ENCODE measurements around the gene ATG9B.
"Not testable (repeated sequence)": the region's sequence is repeated elsewhere in the genome, so short reads cannot be mapped to it uniquely, and the experiment has no call there.

The ATG9B gene

DNA sequence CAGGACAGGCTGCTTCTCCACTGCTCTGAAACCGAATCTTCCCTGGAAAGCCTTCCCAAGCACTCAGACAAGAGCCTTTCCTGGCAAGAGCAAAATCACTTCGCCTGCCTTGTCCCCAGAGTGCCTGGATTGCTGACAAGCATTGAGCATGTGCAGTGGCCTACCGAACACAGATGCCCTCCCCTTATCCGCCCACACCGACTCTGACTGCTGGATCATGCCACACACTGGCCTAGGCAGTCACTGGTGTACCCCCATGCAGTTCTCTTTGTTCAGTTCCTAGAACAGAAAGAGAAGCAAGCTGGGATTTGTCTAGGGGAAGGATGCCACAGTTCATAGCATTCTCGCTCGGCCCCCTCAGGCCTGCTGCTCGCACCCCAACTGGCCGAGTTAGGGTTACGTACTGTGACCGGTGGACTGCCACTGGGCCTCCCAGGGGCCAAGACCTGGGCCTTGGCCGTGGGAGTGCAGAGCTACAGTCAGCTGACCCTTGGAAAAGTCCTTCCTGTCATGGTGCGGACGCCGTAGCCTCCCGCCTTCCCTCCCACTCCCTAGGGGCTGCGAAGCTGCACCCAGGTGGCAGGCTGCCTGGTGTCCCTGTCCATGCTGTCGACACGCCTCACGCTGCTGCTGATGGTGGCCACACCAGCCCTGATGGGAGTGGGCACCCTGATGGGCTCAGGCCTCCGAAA lies 10.9 kb upstream of the ATG9B start:
- DNase-seq: no peak

DNA sequence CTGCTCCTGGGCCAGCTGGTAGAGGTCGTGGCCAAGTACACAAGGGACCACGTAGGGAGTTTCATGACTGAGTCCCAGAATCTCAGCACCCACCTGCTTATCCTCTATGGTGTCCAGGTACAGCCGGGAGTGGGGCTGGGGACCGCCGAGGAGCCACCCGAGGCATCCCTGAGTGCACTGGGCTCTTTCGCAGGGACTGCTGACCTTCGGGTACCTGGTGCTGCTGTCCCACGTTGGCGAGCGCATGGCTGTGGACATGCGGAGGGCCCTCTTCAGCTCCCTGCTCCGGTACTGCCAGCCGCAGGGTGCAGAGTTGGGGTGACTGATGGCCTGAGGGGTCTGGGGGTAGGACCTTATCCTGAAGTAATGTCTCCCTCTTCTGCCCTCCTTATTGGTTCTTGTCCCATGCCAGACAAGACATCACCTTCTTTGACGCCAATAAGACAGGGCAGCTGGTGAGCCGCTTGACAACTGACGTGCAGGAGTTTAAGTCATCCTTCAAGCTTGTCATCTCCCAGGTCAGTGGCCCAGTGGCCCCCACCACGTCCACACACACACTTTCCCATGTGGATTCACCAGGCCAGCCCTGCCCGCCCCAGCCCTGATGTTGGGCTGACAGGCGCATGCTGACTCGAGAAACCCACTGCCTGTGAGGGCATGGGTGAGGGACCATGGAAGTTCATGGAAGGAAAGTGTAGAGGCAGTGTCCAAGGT lies 10.2 kb upstream of the ATG9B start:
- no peak for DNase-seq

DNA sequence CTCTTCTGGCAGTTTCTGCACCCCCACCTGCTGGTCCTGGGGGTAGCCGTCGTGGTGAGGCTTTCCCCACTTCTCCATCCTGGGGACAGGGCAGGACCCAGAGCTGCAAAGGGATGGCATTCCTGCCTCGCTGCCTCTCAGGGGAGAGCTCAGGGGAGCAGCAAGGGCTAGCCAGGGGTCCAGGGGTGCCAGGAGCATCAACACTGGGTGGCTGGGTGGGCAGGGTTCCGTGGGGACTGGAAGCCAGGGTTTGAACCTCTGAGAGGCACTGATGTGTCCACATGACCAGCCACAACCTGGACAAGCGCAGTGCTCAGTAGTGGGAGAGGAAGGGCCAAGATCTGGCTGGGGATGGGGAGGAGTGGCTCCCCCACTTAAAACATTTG lies 9.6 kb upstream of the ATG9B start:
- no peak for DNase-seq

DNA sequence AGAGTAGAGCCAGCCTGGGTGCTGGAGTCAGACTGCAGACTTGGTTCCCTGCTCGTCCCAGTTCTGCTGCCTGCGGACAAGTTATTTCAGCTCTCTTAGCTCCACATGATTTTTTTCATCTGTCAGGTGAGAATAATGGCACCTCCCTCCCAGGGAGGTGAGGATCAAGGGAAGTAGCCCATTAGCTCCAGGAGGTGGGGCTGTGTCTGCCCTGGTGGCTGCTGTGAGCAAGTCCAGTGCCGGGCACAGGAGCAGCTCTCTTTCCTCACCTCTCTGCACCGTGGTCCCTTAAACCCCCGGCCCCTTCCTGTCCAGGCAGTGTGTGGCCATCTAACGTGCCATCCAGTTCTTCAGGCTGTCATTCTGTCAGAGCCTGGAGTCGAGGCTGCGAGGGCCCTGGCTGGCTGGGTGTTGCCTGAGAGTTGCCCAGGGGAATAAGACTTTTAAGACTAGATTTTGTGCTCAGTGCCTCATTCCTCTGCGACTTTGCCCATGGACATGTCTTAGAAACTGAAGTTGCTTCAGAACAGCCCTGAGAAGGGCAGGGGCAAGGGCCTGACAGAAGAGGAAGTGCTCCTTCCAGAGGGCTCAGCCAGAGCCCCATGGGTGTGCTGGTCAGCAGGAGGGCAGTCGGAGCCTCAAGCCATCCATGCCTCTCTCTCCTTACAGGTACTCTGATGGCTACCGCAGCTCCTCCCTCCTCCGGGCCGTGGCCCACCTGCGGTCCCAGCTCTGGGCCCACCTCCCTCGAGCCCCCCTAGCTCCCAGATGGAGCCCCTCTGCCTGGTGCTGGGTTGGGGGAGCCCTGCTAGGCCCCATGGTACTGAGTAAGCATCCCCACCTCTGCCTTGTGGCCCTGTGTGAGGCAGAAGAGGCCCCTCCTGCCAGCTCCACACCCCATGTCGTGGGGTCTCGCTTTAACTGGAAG lies 8.9 kb upstream of the ATG9B start:
- DNase-seq: no peak

DNA sequence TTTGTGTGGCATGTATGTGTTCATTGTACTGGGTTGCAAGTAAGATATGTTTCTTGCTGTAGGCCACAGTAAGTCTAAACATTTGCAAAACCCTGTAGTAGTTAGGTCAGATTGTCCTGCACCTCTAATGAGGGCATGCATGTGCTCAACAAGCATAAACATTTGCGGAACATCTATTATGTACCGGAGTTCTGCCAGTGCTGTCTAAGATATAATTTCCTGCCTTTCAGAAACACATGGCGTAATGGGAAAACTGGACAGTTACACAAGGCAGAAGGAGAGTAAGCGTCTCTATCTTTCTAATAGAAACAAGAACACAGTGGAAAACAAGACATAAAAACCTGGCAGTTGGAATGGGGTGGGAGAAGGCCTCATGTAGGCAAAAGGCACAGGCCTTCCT lies 6.7 kb upstream of the ATG9B start:
- no peak for DNase-seq

DNA sequence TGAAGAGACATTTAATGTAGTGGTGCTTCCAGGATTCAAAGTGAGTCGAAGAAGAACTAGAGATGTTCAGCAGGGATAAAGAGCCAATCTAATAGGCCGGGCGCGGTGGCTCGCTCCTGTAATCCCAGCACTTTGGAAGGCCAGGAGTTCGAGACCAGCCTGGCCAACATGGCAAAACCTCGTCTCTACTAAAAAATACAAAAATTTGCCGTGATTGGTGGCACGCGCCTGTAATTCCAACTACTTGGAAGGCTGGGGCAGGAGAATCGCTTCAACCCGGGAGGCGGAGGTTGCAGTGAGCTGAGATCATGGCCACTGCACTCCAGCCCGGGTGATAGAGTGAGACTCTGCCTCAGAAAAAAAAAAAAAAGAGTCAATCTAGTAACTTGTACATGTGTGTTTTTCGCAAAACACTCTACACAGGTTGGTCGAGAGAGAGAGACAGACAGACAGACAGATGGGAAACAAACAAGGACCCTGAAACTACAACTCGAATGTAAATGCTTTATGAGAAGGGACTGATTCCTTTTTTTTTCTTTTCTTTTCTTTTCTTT lies 4.7 kb upstream of the ATG9B start:
- no peak for DNase-seq

DNA sequence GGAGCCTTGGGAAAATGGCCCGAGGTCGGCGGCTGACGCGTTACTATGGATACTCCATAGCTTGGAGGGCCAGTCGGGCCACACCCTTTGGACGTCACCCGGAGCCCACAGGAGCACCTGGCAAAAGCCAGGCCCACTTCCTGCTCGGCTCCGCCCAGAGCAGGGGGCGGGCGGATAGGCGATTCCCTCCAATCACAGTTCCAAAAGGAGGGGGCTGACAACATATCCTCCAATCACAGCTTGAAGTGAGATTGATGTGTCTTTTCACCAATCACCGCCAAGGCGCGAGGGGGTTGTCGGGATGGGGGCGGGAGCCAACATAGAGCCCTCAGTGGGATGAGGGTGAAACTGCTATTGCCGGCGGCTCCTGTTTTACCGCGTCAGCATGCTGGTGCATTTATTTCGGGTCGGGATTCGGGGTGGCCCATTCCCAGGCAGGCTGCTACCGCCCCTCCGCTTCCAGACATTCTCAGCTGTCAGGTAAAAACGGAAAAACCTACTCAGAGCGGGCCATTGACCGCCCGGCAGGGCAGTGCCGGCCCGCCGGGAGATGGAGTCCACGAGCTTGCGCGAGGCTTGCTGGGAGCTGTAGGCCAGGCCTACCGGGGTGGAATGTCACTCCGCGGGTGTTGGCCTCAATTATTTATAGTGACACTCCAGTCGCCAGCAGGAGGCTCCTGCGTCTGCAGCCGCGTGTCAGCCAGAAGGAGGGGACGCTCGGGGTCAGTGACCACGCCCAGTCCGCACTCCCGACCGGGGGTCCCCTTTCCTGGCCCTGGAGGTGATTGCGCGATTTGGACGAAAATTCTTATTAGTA lies 4.0 kb upstream of the ATG9B start, which contains the start of gene ABCB8:
Gene ABCB8 (plus strand): TSS at position 320 of the 817 bp plus-strand sequence. CDS start 66 bp downstream, at position 386.
- DNase-seq: peak; percentile 95 to 99

DNA sequence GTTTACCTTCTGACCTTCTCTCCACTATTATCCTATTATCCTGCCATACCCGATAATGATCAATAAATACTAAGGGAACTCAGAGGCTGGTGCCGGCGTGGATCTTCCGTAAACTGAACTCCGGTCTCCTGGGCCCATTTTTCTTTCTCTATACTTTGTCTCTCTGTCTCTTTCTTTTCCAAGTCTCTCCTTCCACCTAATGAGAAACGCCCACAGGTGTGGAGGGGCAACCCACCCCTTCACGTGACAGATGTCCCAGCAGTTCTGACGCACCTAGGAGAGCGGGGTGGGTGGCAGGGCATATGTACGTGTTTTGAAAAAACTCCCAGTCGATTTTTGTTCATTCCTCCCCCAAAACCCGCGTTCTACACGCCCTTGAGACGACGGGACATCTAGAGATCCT lies 3.4 kb upstream of the ATG9B start:
- DNase-seq: not testable (repeated sequence)

DNA sequence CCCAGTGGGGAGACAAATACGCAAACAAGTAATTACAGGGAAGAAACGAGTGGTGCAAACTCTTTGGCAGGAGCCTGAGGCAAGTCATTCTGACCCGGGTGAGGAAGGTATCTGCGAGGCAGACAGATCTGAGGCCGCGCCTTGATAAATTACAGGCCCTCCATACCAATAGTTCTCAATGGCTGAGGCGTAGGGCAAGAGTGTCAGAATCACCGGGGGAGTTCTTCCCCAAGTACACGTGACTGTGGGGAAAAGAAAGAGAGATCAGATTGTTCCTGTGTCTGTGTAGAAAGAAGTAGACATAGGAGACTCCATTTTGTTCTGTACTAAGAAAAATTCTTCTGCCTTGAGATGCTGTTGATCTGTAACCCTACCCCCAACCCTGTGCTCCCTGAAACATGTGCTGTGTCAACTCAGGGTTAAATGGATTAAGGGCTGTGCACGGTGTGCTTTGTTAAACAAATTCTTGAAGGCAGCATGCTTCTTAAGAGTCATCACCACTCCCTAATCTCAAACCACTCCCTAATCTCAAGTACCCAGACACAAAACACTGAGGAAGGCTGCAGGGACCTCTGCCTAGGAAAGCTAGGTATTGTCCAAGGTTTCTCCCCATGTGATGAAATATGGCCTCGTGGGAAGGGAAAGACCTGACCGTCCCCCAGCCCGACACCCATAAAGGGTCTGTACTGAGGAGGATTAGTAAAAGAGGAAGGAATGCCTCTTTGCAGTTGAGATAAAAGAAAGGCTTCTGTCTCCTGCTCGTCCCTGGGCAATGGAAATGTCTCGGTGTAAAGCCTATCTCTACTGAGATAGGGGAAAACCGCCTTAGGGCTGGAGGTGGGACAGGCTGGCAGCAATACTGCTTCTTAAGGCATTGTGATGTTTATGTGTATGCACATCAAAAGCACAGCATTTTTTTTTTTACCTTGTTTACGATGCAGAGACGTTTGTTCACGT lies 2.8 kb upstream of the ATG9B start:
- not testable (repeated sequence) for DNase-seq

DNA sequence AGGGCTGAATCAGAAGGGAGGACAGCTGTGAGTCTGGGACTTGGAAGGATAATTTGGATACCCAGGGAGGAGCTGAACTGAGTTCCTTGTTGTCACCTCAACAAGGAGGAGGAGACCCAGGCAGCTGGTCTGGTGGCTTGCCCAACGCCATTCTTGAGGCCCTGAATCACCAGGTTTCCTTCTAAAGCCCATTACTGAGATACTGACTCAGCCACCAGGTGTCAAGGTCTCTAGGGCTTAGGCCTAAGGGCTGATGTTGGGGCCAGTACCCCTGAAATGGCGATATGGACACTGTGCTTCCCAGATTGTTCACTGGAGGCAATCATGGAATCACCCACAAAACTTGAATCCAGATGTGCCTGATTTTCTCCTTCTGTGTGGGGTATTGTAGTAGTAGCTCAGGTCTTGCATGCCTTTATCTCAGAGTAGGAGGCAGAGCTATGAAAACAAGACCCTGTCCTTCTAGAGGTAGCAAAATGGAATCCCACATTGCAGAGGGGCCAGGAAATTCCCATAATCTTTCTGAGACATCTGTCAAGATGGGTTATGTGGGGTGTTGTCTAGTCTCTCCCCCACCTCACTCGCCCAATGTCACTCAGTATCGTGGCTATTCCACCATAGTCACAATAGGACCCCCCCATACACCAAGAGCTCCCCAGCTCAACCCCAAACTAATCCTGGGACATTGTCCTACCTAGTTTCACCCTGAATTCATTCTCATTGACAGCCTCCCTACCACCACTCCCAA lies 1.8 kb upstream of the ATG9B start:
- no peak for DNase-seq

DNA sequence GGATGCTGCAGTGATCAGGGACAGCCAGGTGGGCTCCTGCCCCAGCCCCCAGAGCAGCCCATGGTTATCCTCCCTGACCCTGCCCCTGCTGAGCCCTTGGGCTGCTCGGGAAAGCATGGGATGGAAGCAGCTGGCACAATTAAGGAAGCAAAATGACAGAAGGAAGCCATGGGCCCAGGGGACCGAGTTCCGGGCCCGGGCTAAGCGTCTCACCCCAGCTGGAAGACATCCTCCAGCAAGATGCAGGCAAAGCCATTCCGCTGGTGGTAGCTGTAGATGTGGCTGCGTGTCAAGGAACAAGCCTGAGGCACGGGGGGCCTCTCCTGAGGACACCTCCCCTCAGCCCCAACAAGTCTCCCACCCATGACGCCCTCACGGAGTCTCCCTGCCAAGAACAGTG lies 1.1 kb downstream of the ATG9B start:
- no peak for DNase-seq

DNA sequence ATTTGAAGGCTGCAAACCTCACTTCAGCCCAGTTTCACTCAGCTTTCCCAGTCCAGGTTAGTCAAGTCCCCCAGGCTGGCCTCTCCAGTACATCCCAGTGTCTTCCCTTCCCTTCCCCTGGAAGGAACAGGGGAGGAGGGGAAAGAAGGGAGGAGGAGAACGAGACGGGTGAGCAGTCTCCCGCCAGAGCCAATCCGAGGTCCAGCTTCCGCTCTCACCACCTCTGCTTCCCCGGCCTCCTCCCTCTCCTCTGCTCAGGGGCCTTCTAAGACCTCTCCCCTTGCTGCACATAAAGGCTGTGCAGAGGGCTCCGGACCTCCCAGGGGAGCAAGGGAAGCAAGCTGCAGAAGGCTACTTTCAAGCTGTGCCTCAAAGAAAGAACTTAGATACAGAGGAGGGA lies 4.1 kb downstream of the ATG9B start:
- DNase-seq: no peak

DNA sequence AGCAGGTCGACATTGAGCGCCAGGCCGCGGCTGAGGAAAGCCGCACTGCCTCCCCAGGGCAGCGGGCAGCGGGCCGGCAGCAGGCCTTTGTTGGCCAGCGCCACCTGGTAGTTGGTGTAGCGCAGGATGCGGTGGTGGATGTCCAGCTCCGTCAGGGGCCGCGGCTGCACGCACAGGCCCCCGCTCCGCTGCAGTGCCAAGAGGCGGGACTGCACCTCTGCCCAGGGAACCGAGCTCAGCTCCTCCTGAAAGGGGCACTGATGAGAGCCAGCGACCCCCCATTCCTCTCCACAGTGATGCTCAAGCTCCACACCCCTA lies 5.2 kb downstream of the ATG9B start:
- no peak for DNase-seq

DNA sequence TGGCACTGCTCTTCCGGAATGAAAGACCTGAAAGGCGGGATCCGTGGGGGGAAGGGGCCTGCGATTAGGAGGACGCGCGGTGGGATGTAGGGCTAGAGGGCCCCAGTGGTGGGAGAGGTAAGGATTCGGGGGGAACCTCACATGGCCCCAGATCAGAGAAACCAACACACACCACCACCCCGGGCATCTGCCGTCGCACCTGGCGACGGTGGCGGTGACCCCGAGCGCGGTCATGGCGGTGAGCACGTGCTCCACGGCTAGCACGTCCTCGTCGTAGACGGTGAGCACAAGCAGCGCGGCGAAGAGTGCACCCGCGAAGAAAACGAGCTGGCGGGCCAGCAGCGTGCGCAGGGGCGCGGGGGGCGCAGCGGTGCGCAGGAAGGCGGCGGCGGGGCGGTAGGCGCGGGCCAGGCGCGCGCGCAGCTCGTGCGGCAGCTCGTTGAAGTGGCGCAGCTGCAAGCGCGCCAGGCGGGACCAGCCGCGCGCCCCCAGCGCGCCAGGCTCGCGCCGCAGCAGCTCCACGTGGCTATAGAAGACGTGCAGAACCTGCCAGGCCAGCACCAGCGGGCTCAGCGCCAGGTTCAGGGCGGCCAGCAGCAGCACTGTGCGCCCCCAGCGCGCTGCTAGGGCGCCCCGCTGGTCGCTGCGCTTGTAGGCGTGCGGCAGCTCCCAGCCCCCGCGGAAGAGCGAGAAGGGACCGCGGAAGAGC lies 5.7 kb downstream of the ATG9B start:
- DNase-seq: no peak

DNA sequence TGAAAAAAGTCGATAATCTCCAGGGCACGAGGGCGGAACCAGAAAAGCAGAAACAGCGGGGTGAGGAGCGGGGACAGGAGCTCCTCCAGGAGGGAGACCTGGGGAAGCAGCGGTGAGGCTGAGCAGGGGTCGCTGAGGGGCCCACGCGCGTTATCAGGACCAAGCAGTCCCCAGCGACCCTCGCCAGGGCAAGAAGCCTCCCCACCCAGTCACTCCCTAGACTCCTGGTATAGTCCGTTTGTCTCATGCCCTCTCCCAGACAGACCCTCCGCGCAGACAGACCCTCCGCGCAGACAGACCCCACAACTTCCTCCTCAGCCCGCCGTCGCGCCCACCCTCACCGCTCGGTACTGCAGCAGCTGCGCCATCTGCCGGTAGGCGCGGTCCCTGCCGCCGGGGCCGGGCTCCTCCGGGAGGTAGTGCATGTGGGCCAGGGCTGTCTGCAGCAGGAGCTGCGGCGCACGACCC lies 6.3 kb downstream of the ATG9B start:
- DNase-seq: peak; percentile 1 to 47

DNA sequence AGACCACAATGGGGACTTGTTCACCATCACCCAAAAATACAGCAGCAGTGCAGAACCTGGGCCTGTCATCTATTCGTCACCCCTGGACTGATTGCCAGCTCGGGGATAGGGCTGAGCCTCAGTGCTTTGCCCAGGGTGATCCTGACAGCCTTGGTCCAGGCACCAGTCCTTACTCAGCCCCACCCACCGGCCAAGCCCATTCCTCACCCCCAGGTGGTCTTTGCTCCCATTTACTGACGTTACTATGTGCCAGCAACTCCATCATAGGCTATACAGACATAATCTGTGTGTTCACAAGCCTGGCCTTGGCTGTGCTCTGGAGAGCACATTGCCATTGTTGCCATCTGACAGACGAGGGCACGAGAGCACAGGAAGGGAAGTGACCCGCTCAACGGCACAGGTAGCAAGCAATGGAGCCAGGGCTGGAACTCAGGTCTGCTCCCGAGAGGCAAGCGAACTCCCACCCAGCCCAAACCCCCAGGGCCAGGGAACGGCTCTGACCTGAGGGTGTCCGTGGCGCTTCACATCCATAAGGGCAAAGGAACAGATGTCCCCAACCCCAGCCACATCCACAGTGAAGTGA lies 6.8 kb downstream of the ATG9B start:
- DNase-seq: no peak

DNA sequence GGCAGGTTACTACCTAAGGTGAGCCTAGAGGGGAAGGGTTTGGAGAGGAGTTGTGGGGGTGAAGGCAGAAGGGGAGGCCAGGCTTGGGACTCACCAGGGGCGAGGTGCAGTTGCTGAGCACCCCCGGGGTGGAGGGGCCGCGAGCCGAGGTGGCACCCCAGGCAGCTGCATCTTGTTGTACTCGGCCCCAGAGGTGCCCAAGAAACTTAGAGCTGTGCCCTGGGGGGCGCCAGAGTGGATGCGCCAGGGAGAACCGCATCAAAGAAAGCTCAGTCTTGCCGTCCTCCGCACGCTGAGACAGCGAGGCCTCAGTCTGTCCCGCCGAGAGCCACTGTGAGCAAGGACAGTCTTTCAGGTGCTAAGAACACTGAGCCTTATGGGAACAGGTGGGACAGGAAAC lies 7.4 kb downstream of the ATG9B start:
- no peak for DNase-seq

DNA sequence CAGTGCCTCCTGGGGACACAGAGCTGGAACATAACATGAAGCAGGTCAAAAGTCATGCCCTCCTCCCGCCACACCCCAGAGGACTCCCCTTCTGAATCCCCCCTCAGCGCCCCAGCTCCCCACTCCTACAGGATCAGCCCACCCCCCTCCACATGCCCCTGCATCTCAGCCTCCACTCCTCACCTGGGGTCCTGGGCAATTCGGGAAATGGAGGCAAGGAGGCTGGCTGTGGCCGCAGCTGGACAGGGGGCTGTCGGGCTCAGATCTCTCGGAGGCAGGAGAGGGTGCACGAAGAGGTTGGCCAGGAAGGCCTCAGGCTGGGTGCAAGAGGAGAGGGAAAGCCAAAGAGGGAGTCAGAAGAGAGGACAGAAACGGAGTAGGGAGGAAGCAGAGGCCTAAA lies 7.8 kb downstream of the ATG9B start:
- DNase-seq: no peak

DNA sequence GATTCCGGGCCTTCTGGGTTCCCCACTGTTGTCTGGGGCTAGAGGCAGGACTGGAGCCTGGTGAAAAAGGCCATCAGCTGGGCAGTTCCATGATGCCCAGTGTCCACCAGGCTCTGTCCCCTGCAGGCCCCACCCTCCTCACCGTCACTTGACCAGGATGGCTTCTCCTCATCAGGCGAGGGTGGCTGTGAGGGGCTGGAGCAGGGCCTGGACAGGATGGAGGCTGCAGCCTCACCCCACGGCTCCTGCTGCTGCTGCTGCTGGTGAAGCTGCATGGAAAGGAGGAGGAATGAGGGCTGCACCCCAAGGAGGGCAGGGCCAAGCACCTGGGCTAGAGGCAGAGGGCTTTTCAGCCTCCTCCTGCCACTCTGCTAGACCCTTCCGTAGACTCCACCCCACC lies 8.3 kb downstream of the ATG9B start:
- DNase-seq: no peak

All from NCI-H446 (cell line).